Testis (tissue), 2 donors: ENCODE results near the gene HSD3B2.

Source experiments
- POLR2A ChIP-seq: fragments of 450-650 bp; IDR thresholded peaks from one replicate; pipeline ENCODE4 v1.6.1; 2017; ENCODE audit warnings: antibody characterized with exemption, mild to moderate bottlenecking, moderate library complexity
- TF ChIP-seq, protein P1 (sequence below), 3 experiments: fragments of 450-650 bp in 2 of 3; fragments of 200-600 bp in 1 of 3; sonication (generic) in 1 of 3; IDR thresholded peaks; one replicate each; pipeline ENCODE4 v1.5.1; 2016 to 2019; ENCODE audit warnings: antibody characterized with exemption in 3 of 3, mild to moderate bottlenecking in 2 of 3, moderate library complexity in 1 of 3

DNA sequence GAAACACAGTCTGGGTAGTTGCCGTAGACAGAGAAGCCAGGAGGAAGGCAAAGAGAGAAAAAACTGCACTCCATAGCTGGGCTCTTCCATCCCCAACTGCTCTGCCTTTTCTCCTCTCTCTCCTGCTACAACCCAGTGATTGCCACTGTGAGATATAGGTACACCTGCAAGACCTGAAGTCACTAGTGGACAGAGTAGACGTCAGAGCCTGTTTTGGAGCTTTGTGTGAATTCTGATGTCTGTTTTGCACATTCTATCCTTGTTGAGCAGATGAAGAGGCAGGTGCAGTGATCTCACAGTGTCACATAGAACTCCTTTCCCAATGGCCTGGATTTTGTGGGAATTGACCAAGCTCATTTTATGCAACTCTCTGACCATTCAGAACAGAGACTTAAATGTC, 44.2 kb upstream of the HSD3B2 start:
- TF ChIP-seq, protein P1, sequence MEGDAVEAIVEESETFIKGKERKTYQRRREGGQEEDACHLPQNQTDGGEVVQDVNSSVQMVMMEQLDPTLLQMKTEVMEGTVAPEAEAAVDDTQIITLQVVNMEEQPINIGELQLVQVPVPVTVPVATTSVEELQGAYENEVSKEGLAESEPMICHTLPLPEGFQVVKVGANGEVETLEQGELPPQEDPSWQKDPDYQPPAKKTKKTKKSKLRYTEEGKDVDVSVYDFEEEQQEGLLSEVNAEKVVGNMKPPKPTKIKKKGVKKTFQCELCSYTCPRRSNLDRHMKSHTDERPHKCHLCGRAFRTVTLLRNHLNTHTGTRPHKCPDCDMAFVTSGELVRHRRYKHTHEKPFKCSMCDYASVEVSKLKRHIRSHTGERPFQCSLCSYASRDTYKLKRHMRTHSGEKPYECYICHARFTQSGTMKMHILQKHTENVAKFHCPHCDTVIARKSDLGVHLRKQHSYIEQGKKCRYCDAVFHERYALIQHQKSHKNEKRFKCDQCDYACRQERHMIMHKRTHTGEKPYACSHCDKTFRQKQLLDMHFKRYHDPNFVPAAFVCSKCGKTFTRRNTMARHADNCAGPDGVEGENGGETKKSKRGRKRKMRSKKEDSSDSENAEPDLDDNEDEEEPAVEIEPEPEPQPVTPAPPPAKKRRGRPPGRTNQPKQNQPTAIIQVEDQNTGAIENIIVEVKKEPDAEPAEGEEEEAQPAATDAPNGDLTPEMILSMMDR (IDR thresholded peaks at IDR 0.05): no peak
- TF ChIP-seq POLR2A: no peak
